ENCODE results near the gene DIAPH3.

GRCh38 chr13:59837101-59837500 is 326.6 kb downstream of the DIAPH3 start:
- TF ChIP-seq POLR2A (IDR thresholded peaks at IDR 0.05; ENCODE audit: low read depth, low read length) (no peak), POLR2AphosphoS5 (IDR thresholded peaks at IDR 0.05; ENCODE audit: low read depth, low read length) (no peak), TAF1 (IDR thresholded peaks at IDR 0.05; ENCODE audit: low read depth, low read length) (no peak), PAX5 (IDR thresholded peaks at IDR 0.05; ENCODE audit: insufficient read depth, low read length, severe bottlenecking) (no peak), POU2F2 (IDR thresholded peaks at IDR 0.05; ENCODE audit: low read depth, low read length) (no peak), SPI1 (IDR thresholded peaks at IDR 0.05; ENCODE audit: low read depth, low read length) (no peak)
